T-helper 9 cell (primary cell): Measurements from ENCODE around the gene OSBPL1A.

Source experiments
- DNase-seq: peaks from one replicate; pipeline ENCODE4 v3.0.0-alpha.2; 2020

The OSBPL1A gene

DNA sequence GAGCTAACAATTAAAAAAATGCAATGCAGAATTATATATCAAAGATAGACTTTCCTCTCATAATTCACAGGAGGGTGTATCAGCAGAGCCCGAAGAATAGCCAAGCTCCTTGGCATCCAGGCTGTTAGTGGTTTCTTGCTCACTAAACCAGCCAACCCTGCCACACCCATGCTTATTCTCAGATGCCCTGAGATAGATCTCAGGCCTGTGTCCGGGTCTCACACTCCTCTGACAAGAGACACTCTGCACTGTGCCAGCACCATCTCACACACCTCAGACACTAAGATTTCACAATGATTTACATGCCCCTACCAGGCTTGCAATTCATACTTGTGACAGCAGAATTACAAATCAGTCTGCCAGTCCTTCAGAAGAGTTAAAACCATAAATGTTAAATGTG lies 64.5 kb downstream of the OSBPL1A start:
- no peak for DNase-seq

GRCh38 chr18:24326211-24326610 lies 71.4 kb downstream of the OSBPL1A start:
- DNase-seq = no peak

DNA sequence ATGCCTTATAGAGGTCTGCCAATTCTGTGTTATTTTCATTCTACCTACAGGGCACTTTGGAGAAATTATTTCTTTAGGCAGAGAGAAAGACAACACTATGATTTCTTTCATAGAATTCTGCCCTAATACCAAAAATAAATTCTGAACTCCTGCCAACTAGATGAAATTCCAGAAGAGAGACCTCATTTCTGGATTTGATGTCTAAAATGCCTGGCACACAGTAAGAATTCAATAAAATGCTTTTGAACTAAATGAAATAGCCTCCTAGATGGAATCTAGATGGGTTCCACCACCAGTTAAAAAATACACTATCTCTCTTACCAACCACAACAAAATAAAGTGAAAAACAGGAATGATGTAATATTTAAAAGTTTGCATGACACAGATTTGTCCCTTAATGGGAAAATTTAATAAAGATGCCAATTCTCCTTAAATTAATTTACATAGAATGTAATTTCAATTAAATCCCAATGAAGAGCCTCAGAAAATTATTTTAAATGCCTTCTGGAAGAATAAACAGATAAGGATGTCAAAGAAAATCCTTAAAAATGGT lies 75.0 kb downstream of the OSBPL1A start:
- no peak for DNase-seq

- DNase-seq = no peak
Measured at GRCh38 chr18:24321071-24321470, 76.6 kb downstream of the OSBPL1A start.

DNA sequence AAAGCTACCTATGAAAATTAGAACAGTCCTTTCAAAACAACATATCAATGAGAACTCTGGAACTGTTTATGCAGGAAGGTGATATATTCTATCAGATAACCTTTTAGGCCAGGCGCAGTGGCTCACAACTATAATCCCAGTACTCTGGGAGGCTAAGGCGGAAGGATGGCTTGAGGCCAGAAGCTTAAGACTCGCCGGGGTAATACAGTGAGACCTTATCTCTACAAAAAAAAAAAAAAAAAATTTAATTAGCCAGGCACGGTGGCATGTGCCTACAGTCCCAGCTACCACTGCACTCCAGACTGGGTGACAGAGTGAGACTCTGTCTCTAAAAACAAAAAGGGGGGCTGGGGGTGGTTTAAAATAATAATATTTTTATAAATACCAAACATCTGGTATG lies 77.9 kb downstream of the OSBPL1A start:
- DNase-seq = no peak

DNA sequence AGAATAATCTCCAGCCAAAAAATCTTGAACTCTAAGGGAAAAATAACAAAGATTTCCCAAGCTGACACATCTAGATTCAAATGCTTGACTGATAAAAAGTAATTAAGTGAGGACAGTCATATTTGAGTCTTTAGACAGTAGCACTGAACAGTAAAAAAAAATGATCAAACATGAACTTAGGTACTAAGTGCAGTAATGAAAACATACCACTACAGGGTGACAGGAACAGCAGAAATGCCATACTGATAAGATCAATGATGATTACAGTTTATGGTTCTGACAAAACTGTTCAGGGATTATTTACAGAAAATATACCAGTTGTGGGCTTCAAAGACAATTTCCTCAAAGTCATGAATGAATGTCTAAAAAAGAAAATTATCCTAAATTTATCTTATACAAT lies 80.3 kb downstream of the OSBPL1A start:
- DNase-seq = no peak

GRCh38 chr18:24315170-24315569 lies 82.5 kb downstream of the OSBPL1A start:
- DNase-seq = no peak

DNA sequence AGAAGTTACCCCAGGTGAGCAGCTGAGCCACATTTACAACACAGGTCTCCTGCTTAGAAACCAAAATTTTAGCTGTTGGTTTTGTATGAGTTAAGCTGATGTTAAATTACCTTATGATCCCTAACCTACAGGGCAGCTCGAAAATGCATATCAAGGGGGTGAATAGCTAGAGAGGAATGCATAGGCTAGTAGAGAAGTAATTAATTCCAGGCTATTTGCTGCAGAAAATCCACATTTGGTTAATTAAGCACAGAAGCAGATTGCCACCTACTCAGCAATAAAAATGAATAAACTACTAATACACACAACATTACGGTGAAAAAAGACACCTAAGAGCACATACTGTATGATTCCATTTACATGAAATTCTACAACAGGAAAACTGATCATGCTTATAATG lies 91.4 kb downstream of the OSBPL1A start:
- no peak for DNase-seq

- no peak for DNase-seq
Measured at GRCh38 chr18:24300703-24301102, 96.9 kb downstream of the OSBPL1A start.

- no peak for DNase-seq
Measured at GRCh38 chr18:24296276-24296675, 101.3 kb downstream of the OSBPL1A start.

DNA sequence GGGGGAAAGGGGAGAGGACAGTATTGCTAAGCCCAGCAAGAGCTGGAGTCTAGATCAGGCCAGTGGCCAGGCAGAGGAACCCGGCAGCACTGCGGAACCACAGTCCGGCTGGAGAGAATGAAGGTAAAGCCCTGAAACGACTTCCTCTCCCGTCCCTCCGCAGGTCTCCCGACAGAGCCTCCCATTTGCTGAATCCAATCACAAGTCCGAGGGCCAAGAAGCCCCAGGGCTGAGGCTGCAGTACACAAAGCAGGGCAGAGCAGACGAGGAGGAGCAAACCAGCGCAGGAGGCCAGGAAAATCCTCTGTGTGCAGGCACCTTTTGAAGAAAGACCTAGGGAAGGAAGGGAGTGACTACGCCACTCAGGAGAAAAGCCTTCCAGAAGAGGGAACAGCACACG lies 104.4 kb downstream of the OSBPL1A start:
- no peak for DNase-seq

- no peak for DNase-seq
Measured at GRCh38 chr18:24278591-24278990, 119.0 kb downstream of the OSBPL1A start.

DNA sequence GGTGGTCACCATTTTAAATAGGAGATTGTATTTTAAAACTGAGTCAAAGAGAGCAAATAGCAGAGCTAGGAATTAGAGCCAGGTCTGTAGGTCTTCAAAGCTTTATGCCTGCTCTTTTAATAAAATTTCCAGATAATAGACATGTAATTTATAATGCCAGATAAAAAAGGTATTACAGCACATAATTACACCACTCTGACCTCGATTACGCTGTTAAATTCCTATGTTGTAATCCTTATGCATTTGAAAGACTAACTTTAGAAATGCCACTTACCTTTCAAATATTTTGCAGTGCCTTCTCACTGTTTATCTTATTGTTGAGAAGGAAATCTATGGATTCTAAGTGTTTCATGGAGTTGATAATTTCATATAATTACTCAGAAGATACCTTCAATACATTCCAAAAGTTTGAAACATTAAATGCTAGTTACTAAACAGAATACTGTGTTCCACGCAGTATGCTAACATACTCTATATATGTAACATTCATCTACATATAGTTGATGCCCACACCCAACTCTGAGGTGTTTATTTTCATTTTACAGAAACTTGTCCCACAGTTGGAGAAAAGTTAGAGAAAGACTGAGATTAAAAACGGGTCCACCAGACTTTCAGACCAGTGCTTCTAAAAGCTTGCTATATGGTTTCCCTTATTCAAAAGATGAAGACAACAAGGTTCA lies 120.0 kb downstream of the OSBPL1A start:
- DNase-seq = no peak

- DNase-seq = no peak
Measured at GRCh38 chr18:24276994-24277393, 120.6 kb downstream of the OSBPL1A start.

- DNase-seq = no peak
Measured at GRCh38 chr18:24274837-24275236, 122.8 kb downstream of the OSBPL1A start.

- no peak for DNase-seq
Measured at GRCh38 chr18:24273596-24273995, 124.0 kb downstream of the OSBPL1A start.

GRCh38 chr18:24272229-24272525 lies 125.4 kb downstream of the OSBPL1A start:
- DNase-seq = no peak

DNA sequence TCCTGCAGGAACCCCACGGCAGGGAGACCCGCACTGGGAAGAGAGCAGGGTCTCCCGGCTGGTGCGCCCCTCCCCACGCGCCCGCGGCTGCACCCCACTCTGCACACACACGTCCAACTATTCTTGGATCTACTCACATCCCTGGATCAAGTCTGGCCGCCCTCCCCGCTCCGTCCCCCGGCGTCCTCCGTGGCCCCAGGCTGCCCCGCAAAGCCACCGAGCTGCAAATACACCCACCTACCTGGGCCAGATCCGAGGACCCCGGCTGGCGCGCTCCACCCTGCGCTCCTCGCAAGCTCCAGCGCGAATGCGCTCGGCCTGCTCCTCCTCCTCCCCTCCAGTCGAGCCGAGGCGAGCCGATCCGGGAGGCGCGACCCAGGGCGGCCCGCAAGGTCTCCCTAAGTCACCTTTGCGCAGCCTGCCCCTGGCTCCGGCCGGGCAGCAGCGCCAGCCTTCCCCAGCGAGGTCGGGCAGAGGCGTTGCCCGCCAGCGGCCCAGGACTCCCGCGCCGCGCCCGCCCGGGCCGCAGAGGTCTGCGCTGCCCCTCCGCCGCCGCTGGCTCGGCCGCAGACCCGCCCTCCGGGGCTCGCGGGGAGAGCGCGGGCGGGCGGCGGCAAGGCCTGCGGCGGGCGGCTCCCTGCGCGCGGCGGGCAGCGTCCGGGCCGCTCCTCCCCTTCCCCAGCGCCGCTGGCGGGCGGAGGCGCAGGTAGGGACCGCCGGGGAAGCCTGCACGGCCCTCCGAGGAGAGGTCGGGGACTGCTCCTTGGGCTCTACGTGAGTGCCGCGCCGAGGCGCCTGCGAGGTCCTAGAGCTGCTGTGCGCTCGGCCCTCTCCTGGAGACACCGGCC lies 126.0 kb downstream of the OSBPL1A start:
- DNase-seq = no peak

DNA sequence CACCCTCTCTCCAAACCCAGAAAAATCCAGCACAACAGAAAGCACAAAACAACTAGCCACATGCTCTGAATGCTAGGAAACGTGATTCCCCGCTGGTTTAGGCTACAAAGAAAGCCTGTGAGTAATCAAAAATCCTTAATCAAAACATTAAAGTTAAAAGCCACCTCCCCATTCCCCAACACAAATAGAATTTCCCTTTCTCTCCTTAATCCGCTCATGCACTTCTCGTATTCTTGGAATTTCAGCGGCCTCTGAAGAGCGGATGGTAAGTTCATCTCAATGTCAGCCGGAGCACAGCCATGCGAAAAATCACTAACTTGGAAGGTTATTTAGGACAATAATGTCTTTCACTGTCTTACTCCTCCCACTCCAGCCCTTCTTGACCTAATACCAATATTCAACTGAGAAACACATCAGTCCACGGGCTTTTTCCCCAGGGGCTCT lies 126.7 kb downstream of the OSBPL1A start:
- DNase-seq = no peak

DNA sequence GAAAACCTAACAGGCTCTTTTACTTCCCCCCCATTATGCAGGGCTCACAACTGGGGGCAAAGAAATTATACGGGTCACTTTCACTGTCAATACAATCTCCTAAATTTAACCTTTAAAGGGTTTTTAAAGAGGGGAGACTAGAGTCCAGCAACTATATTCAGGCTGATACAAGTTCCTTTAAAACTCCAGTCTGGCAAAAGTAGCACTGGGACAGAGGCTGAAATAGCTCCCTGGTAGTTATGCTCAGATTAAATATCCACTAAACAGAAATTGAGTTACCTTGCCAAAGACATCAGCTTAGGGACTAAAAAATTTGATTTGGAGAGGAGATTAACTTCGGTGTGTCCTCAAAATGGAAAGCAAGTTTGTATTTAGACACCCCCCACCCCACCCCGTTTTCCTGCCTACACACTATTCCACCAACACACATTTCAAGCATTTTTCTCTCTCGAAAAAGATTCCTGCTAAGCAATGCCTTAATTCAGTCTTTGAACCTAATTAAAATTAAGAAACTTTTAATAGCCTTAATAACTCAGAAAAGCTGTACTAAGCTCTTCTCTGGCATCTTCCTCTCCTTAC lies 127.2 kb downstream of the OSBPL1A start:
- no peak for DNase-seq

DNA sequence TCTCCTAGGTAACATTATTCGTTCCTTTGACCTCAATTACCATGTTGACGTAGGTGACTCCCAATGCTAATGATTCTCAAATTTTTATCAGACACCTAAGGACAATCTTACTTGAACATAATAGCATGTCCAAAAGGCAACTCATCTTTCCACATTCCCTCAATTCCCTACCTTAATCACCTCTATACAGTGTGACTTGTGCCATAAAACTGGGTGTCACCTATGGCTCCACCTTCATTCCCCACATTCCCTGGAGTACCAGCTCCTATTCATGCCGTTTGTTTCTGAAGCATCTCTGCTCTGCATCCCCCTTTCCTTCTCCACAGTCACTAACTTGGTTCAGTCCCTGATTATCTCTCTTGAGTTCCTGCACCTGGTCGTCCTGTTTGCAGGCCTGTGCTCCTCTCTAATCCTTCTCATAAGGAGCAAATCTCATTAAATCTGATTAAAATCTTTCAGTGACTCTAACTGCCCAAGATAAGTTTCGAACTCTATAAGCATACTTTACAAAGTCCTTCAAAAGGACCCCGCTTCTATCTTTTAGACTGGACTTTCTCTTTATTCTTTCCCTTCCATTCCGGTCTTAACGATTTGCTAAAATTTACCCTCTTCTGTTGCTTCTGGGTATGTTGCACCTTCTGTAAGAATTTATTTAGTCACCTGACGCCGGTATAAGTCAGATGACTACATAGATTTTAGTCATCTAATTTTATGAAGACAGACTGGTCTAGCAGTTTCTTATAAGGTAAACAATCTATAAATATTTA lies 128.7 kb downstream of the OSBPL1A start:
- DNase-seq = no peak

- DNase-seq = no peak
Measured at GRCh38 chr18:24267878-24268277, 129.7 kb downstream of the OSBPL1A start.

DNA sequence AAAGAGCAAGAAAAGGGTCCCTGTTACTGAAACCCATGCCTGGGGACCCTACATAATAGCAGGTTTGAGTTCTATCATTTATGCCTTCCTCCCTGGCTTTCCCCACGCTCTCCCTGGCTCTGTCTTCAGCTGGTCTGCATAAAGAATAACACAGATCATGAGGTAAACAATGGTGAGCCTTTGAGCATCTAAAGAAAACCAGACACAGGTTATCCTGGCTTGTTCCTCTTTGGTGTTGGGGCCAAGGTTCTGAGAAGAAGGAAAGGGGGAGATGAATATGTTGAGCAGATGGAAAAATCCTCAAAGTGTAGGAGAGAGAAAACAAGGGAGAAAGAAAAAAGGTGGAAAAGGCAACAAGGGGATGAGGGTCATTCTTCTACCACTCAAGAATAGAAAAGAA lies 131.5 kb downstream of the OSBPL1A start:
- no peak for DNase-seq
